Measurements from ENCODE around the gene GIMAP5. TPM values are rescaled to one million over a fixed set of nuclear protein-coding genes. Genes with fewer than 3 reads are reported as not detected.

The GIMAP5 gene
- total and polyA plus RNA-seq, 10 of the 15 experiments (the other 5 are each of a cell fraction or from before 2014, with no cell fraction given) = 3.7 to 9.1 (median 6.7) TPM

DNA sequence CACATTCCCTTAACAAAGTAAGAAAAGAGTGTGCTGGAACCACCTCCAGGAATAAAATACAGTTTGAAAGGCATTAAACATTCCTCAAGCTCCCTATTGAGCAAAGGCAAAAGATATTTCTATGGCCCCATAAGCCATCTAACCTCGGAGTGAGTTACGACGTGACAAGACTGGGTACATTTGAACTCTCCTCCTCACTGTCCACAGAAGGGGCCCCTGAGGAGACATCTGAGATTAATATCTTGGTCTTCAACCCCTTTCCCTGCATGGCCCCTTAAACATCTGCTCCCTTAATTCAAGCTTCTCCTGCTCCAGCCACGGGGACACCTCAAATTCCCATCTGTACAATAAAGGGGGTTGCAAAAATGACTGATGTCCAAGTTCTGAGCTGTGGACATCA is 20.3 kb upstream of the GIMAP5 start:
- peaks cover 7% of the 10 kb centered on the region for H3K4me1 ChIP-seq (ENCODE audit: control insufficient read depth, insufficient read depth, low read length)

More for the DNA sequence above, 20.3 kb upstream of the GIMAP5 start:
- no peak for TF ChIP-seq SMAD5 (IDR thresholded peaks at IDR 0.05; ENCODE audit: low read depth)
- no peak for TF ChIP-seq MYB (IDR thresholded peaks at IDR 0.05; ENCODE audit: borderline replicate concordance, low read depth, low read length)
- TF ChIP-seq HDGF (IDR thresholded peaks at IDR 0.05) = no peak
- TF ChIP-seq PML (IDR thresholded peaks at IDR 0.05; ENCODE audit: low read length) = no peak
- TF ChIP-seq, protein P1, sequence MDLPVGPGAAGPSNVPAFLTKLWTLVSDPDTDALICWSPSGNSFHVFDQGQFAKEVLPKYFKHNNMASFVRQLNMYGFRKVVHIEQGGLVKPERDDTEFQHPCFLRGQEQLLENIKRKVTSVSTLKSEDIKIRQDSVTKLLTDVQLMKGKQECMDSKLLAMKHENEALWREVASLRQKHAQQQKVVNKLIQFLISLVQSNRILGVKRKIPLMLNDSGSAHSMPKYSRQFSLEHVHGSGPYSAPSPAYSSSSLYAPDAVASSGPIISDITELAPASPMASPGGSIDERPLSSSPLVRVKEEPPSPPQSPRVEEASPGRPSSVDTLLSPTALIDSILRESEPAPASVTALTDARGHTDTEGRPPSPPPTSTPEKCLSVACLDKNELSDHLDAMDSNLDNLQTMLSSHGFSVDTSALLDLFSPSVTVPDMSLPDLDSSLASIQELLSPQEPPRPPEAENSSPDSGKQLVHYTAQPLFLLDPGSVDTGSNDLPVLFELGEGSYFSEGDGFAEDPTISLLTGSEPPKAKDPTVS (IDR thresholded peaks at IDR 0.05; ENCODE audit: low read depth, low read length) = no peak
- no peak for TF ChIP-seq IKZF2 (IDR thresholded peaks at IDR 0.05)
- TF ChIP-seq DPF2 (IDR thresholded peaks at IDR 0.05) = no peak
- TF ChIP-seq RAD21 (IDR thresholded peaks at IDR 0.05; ENCODE audit: insufficient read depth, low read depth, low read length) = no peak
- no peak for TF ChIP-seq CBFB (IDR thresholded peaks at IDR 0.05; ENCODE audit: low read depth)
- WGBS (ENCODE audit: insufficient coverage, insufficient replicate concordance, low lambda C conversion rate, missing lambda C conversion rate) = 84% methylated on average over 4 of the region's 4 CpGs
- Histone ChIP-seq H3K27me3 (replicated peaks in 1 of 2; ENCODE audit: control insufficient read depth in 2 of 2, insufficient read depth in 2 of 2, low read length in 1 of 2) (no peaks in the 10 kb centered on the region), H3K36me3 (ENCODE audit: control insufficient read depth in 2 of 2, insufficient read depth in 2 of 2, low read length in 1 of 2) (peaks cover 0 to 1% of the 10 kb centered on the region in 2 experiments; a peak in 1 of 4 replicates), H3K79me2 (ENCODE audit: control insufficient read depth, insufficient read depth, low read length) (peaks cover 8% of the 10 kb centered on the region), H3K9ac (ENCODE audit: control insufficient read depth, insufficient read depth, low read length) (peak overlapping the region; percentile 73), H3K4me2 (ENCODE audit: control insufficient read depth, insufficient read depth) (peak overlapping the region; percentile 56), H4K20me1 (ENCODE audit: control insufficient read depth, insufficient read depth) (no peaks in the 10 kb centered on the region), H3K9me3 (replicated peaks; ENCODE audit: control insufficient read depth, insufficient read depth, low read length) (no peaks in the 10 kb centered on the region; the same call in 1 of the 3 replicates), H2AFZ (ENCODE audit: control insufficient read depth, low read depth, low read length) (peak overlapping the region; percentile 70), H3K4me3 (peak overlapping the region; percentile 74), H3K27ac (ENCODE audit: control insufficient read depth, insufficient read depth) (peak overlapping the region; percentile 37)
- ChIA-PET POLR2A (no interaction called here), CTCF (interaction anchor here (1.2 kb wide), 1 partner anchor 40 kb away, joined by 3 read pairs; no protein-coding TSS in a partner anchor), RAD21 (ENCODE audit: unreplicated experiment) (no interaction called here), SMC1A (ENCODE audit: uncharacterized antibody, unreplicated experiment) (interaction anchor here (1.8 kb wide), 1 partner anchor 48 kb away, joined by 7 read pairs; no protein-coding TSS in a partner anchor)
- intact Hi-C loops (cut with micrococcal nuclease; ENCODE audit: unreplicated experiment) (no loop called here), in situ Hi-C loops (cut with MboI) (no loop called here)
- ATAC-seq (no peak), DNase-seq (ENCODE audit: low read depth, low spot score) (no peak), FAIRE-seq (no peak)
- BruUV-seq (replicated peaks) = TSS peak; percentile 62
